Measurements from ENCODE around the gene TCF21.
"Not testable (repeated sequence)": the region's sequence is repeated elsewhere in the genome, so short reads cannot be mapped to it uniquely, and the experiment has no call there.

The TCF21 gene

DNA sequence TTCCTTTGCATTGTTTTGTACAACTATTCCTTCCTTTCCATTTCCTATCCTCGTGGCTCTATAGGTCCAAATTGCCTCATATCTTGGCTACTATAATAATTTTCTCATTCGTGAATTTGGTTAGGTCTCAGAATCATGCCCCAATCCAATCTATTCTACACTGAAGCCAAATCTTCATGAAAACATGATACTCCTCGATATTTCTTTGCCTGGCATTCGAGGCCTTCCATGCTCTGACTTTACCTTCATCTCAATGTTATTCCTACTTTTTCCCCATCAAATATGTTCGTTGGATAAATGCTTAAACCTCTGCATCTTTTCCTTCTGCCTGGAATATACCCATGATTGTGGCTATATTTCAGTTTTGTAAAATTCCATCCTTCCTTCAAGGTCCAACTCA lies 30.4 kb downstream of the TCF21 start:
- H3K9me3 ChIP-seq (ENCODE audit: control insufficient read depth in 1 of 2, low read length in 2 of 2): no peaks in the 10 kb centered on the region
- H3K4me1 ChIP-seq (ENCODE audit: control insufficient read depth in 1 of 2, insufficient read depth in 2 of 2, low read length in 2 of 2): no peaks in the 10 kb centered on the region
- H3K36me3 ChIP-seq (ENCODE audit: control insufficient read depth in 1 of 2, insufficient read depth in 2 of 2, low read length in 2 of 2): no peaks in the 10 kb centered on the region
- H3K9ac ChIP-seq (ENCODE audit: low read depth in 1 of 2, low read length in 2 of 2): no peak overlapping the region
- H3K4me3 ChIP-seq (ENCODE audit: low read depth in 1 of 2, low read length in 2 of 2): no peak overlapping the region
- no peak overlapping the region for H3K27ac ChIP-seq (ENCODE audit: low read depth, low read length)
- no peaks in the 10 kb centered on the region for H3K27me3 ChIP-seq (ENCODE audit: control insufficient read depth in 1 of 2, insufficient read depth in 2 of 2, low read length in 2 of 2)

DNA sequence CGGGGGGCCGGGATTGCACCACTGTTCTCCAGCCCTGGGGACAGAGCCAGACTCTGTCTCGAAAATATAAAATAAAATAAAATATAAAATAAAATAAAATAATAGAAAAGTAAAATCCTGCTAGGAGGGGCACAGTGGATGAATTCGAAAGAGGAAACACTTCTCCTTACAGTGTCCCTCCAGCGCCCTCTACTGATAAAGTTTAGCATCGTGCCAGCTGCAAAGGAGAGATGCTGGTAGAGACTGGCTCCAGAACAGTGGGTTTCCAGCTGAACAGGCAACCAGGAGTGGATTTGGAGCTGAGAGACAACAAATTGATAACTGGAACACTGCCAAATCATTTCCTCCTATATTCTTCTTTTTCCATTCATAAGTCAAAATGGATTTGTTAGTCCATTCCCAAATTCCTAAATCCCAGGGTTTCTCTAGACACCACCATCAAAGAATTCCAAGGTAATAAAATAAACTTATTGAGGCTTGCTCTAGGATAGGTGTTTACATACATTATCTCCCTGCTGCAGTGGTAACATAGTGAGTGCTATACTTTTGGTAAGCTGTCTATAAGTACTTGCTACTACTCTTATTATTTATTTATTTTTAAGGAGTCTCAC lies 32.4 kb downstream of the TCF21 start:
- Histone ChIP-seq H3K27me3 (ENCODE audit: control insufficient read depth in 1 of 2, insufficient read depth in 2 of 2, low read length in 2 of 2) (peaks cover 0 to 2% of the 10 kb centered on the region in 2 donors), H3K36me3 (ENCODE audit: control insufficient read depth in 1 of 2, insufficient read depth in 2 of 2, low read length in 2 of 2) (no peaks in the 10 kb centered on the region), H3K9me3 (ENCODE audit: control insufficient read depth in 1 of 2, low read length in 2 of 2) (no peaks in the 10 kb centered on the region), H3K4me1 (ENCODE audit: control insufficient read depth in 1 of 2, insufficient read depth in 2 of 2, low read length in 2 of 2) (no peaks in the 10 kb centered on the region), H3K4me3 (ENCODE audit: low read depth in 1 of 2, low read length in 2 of 2) (no peak overlapping the region), H3K27ac (ENCODE audit: low read depth, low read length) (no peak overlapping the region), H3K9ac (ENCODE audit: low read depth in 1 of 2, low read length in 2 of 2) (no peak overlapping the region)

DNA sequence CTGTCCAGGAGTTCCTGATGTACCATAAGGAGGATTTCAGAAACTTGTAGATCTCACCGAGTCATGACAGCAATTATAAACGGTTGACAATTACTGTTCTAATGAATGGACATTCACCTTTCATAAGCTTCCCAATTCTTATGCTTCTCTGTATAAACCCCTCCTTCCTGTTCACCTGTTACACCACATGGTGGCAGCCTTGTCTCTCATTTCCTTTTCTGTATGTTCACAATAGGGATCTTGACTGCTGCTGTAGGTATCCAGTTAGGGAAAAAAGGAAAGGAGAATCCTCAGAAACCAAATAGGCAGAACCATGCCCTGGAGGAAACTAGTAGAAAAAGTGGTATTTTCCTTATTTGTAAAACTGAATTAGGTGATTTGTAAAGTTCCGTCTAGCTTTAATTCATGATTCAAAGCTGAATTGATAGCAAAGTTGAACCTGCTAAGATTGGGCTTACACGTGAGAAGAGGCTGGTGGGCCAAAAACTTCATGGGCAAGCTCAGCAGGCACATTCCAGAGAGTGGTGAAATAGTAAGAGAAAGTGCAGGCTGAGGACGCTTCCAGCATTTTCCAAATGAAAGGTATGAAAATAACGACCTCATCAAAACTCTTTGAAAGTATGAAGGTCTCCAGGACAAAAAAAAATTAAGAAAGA lies 35.2 kb downstream of the TCF21 start:
- H3K9me3 ChIP-seq (ENCODE audit: control insufficient read depth in 1 of 2, low read length in 2 of 2): no peaks in the 10 kb centered on the region
- H3K4me1 ChIP-seq (ENCODE audit: control insufficient read depth in 1 of 2, insufficient read depth in 2 of 2, low read length in 2 of 2): no peaks in the 10 kb centered on the region
- H3K27ac ChIP-seq (ENCODE audit: low read depth, low read length): no peak overlapping the region
- no peak overlapping the region for H3K9ac ChIP-seq (ENCODE audit: low read depth in 1 of 2, low read length in 2 of 2)
- peaks cover 4 to 5% of the 10 kb centered on the region in 2 donors for H3K27me3 ChIP-seq (ENCODE audit: control insufficient read depth in 1 of 2, insufficient read depth in 2 of 2, low read length in 2 of 2)
- H3K4me3 ChIP-seq (ENCODE audit: low read depth in 1 of 2, low read length in 2 of 2): no peak overlapping the region
- no peaks in the 10 kb centered on the region for H3K36me3 ChIP-seq (ENCODE audit: control insufficient read depth in 1 of 2, insufficient read depth in 2 of 2, low read length in 2 of 2)

DNA sequence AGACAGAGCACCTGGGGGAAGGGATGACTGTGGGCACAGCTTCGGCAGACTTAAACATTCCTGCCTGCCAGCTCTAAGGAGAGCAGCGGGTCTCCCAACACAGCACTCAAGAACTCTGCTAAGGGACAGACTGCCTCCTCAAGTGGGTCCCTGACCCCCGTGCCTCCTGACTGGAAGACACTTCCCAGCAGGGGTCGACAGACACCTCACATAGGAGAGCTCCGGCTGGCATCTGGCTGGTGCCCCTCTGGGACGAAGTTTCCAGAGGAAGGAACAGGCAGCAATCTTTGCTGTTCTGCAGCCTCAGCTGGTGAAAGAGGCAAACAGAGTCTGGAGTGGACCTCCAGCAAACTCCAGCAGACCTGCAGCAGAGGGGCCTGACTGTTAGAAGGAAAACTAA lies 42.3 kb downstream of the TCF21 start:
- H3K9me3 ChIP-seq (ENCODE audit: control insufficient read depth in 1 of 2, low read length in 2 of 2); H3K36me3 ChIP-seq (ENCODE audit: control insufficient read depth in 1 of 2, insufficient read depth in 2 of 2, low read length in 2 of 2); H3K4me3 ChIP-seq (ENCODE audit: low read depth in 1 of 2, low read length in 2 of 2); H3K27me3 ChIP-seq (ENCODE audit: control insufficient read depth in 1 of 2, insufficient read depth in 2 of 2, low read length in 2 of 2); H3K4me1 ChIP-seq (ENCODE audit: control insufficient read depth in 1 of 2, insufficient read depth in 2 of 2, low read length in 2 of 2); H3K27ac ChIP-seq (ENCODE audit: low read depth, low read length); H3K9ac ChIP-seq (ENCODE audit: low read depth in 1 of 2, low read length in 2 of 2): not testable (repeated sequence)

DNA sequence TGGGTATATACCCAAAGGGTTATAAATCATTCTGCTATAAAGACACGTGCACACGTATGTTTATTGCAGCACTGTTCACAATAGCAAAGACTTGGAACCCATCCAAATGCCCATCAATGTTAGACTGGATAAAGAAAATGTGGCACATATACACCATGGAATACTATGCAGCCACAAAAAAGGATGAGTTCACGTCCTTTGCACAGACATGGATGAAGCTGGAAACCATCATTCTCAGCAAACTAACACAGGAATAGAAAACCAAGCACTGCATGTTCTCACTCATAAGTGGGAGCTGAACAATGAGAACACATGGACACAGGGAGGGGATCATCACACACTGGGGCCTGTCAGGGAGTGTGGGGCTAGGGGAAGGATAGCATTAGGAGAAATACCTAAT lies 47.4 kb downstream of the TCF21 start:
- not testable (repeated sequence) for H3K9ac ChIP-seq (ENCODE audit: low read depth in 1 of 2, low read length in 2 of 2); H3K27me3 ChIP-seq (ENCODE audit: control insufficient read depth in 1 of 2, insufficient read depth in 2 of 2, low read length in 2 of 2); H3K27ac ChIP-seq (ENCODE audit: low read depth, low read length); H3K4me1 ChIP-seq (ENCODE audit: control insufficient read depth in 1 of 2, insufficient read depth in 2 of 2, low read length in 2 of 2); H3K36me3 ChIP-seq (ENCODE audit: control insufficient read depth in 1 of 2, insufficient read depth in 2 of 2, low read length in 2 of 2); H3K4me3 ChIP-seq (ENCODE audit: low read depth in 1 of 2, low read length in 2 of 2); H3K9me3 ChIP-seq (ENCODE audit: control insufficient read depth in 1 of 2, low read length in 2 of 2)

DNA sequence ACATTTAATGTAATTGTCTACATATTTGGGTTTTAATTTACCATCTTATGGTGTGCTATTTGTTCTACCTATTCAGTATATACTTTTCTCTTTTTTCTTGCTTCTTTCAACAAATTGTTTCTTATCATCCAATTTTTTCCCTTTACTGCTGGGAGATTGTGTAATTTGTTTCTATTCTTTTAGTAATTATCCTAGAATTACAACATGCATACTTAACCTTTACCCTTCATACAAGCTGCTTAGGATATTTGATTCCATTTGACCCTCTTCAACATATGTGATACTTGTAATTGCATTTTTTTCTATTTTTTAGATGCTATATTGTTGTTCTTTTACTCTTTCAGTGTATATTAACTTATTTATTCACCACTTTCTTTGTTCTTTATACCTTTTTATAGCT lies 49.0 kb downstream of the TCF21 start:
- Histone ChIP-seq H3K9ac (ENCODE audit: low read depth in 1 of 2, low read length in 2 of 2) (no peak overlapping the region), H3K4me1 (ENCODE audit: control insufficient read depth in 1 of 2, insufficient read depth in 2 of 2, low read length in 2 of 2) (no peaks in the 10 kb centered on the region)

DNA sequence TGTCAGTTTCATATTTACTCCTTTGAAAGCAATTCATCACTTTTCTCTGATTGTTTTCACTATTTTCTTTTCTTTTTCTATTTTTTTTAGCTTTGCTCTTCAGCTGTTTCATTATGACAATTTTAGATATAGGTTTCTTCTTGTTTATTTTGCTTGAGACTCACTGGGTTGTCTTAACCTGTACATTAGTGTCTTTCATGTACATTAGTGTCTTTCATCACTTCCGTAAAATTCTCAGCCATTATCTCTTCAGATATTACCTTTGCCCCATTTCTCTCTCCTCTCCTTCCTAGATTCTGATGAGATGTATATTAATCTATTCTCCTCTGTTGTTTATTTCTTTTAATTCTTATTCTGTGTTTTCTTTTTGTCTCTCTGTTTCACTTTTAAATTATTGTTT lies 49.6 kb downstream of the TCF21 start:
- Histone ChIP-seq H3K27me3 (ENCODE audit: control insufficient read depth in 1 of 2, insufficient read depth in 2 of 2, low read length in 2 of 2) (no peaks in the 10 kb centered on the region), H3K36me3 (ENCODE audit: control insufficient read depth in 1 of 2, insufficient read depth in 2 of 2, low read length in 2 of 2) (no peaks in the 10 kb centered on the region), H3K9me3 (ENCODE audit: control insufficient read depth in 1 of 2, low read length in 2 of 2) (no peaks in the 10 kb centered on the region), H3K27ac (ENCODE audit: low read depth, low read length) (no peak overlapping the region), H3K4me1 (ENCODE audit: control insufficient read depth in 1 of 2, insufficient read depth in 2 of 2, low read length in 2 of 2) (no peaks in the 10 kb centered on the region), H3K4me3 (ENCODE audit: low read depth in 1 of 2, low read length in 2 of 2) (no peak overlapping the region), H3K9ac (ENCODE audit: low read depth in 1 of 2, low read length in 2 of 2) (no peak overlapping the region)

More for the DNA sequence above, 49.0 kb downstream of the TCF21 start:
- no peaks in the 10 kb centered on the region for H3K9me3 ChIP-seq (ENCODE audit: control insufficient read depth in 1 of 2, low read length in 2 of 2)
- no peaks in the 10 kb centered on the region for H3K27me3 ChIP-seq (ENCODE audit: control insufficient read depth in 1 of 2, insufficient read depth in 2 of 2, low read length in 2 of 2)
- no peak overlapping the region for H3K27ac ChIP-seq (ENCODE audit: low read depth, low read length)
- H3K36me3 ChIP-seq (ENCODE audit: control insufficient read depth in 1 of 2, insufficient read depth in 2 of 2, low read length in 2 of 2): no peaks in the 10 kb centered on the region
- H3K4me3 ChIP-seq (ENCODE audit: low read depth in 1 of 2, low read length in 2 of 2): no peak overlapping the region

DNA sequence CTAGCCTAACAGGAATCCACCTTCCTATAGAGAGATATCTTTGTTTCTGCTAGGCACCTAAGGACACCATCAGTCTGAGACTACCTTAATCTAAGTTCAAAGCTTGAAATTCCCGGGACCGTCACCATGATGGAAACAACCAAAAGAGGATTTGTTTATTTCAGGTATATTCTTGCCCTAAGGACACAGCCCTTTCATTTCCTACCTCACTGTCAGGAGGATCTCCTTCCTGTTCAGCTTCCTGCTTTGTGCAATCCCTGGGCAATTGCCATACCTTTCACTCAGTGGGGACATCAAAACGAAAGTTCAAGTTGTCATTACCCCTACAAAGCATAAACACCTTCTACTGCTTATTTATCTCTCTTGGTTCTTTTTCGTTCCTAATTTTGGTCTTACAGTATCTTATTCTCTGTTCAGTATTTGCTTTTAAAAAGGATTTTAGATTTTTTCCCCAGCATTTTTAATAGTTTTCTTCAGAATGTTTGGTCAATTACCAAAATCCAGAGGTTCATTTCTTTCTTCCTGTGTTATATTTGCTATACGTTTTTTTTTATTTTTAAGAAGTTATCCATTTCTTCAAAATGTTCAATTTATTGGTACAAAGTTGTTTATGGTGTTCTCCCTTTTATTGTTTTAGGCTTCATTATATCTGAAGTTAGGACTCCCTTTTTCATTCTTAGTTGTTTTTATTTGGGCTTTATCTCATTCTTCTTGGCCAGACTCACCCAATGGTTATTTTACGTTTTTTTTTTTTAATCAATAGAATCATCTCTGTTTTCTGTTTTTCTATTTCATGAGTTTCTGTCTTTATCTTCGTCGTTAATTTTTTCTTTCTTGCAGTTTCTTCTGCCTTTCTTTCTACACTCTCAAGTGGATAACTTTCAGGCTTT lies 51.1 kb downstream of the TCF21 start:
- no peak overlapping the region for H3K27ac ChIP-seq (ENCODE audit: low read depth, low read length)
- H3K9me3 ChIP-seq (ENCODE audit: control insufficient read depth in 1 of 2, low read length in 2 of 2): no peaks in the 10 kb centered on the region
- H3K9ac ChIP-seq (ENCODE audit: low read depth in 1 of 2, low read length in 2 of 2): no peak overlapping the region
- H3K27me3 ChIP-seq (ENCODE audit: control insufficient read depth in 1 of 2, insufficient read depth in 2 of 2, low read length in 2 of 2): no peaks in the 10 kb centered on the region
- no peaks in the 10 kb centered on the region for H3K36me3 ChIP-seq (ENCODE audit: control insufficient read depth in 1 of 2, insufficient read depth in 2 of 2, low read length in 2 of 2)
- no peaks in the 10 kb centered on the region for H3K4me1 ChIP-seq (ENCODE audit: control insufficient read depth in 1 of 2, insufficient read depth in 2 of 2, low read length in 2 of 2)
- H3K4me3 ChIP-seq (ENCODE audit: low read depth in 1 of 2, low read length in 2 of 2): no peak overlapping the region

Data from duodenal mucosa (tissue), 2 donors.